GM12878 (cell line): ENCODE results near the gene THEM4. TPM values are rescaled to one million over a fixed set of nuclear protein-coding genes. Genes with fewer than 3 reads are reported as not detected.

ENCODE experiments used
- BCL11A ChIP-seq: IDR thresholded peaks from 2 replicates; pipeline ENCODE4 v1.6.1; 2011; ENCODE audit warnings: low read depth, low read length
- BRCA1 ChIP-seq: IDR thresholded peaks from 2 replicates; pipeline ENCODE4 v1.6.1; 2011; ENCODE audit warnings: low read depth, low read length, improper control_type of control experiment
- CBFB ChIP-seq: IDR thresholded peaks from 2 replicates; pipeline ENCODE4 v1.6.1; 2016; ENCODE audit warnings: antibody characterized with exemption, low read depth
- EED ChIP-seq: sonication (generic); IDR thresholded peaks from 2 replicates; pipeline ENCODE4 v1.6.1; 2016; ENCODE audit warnings: antibody characterized with exemption, low read depth
- FOXK2 ChIP-seq: fragments of 450-650 bp; IDR thresholded peaks from 2 replicates; pipeline ENCODE4 v1.6.1; 2017; ENCODE audit warnings: mild to moderate bottlenecking, moderate library complexity
- GATAD2B ChIP-seq: fragments of 450-650 bp; conservative IDR thresholded peaks from 2 replicates; pipeline ENCODE4 v1.6.1; 2017; ENCODE audit warnings: low read depth, mild to moderate bottlenecking, moderate library complexity
- PAX5 ChIP-seq: IDR thresholded peaks from 2 replicates; pipeline ENCODE4 v1.6.1; 2011; ENCODE audit warnings: low read depth, low read length, borderline replicate concordance
- SMAD5 ChIP-seq: IDR thresholded peaks from 2 replicates; pipeline ENCODE4 v1.6.1; 2016; ENCODE audit warnings: antibody characterized with exemption, low read depth
- SP1 ChIP-seq: IDR thresholded peaks from one replicate; pipeline ENCODE4 v1.6.1; 2011; ENCODE audit warnings: low read depth, low read length
- SPI1 ChIP-seq: IDR thresholded peaks from 2 replicates; pipeline ENCODE4 v1.6.1; 2011; ENCODE audit warnings: low read depth, mild to moderate bottlenecking, low read length, moderate library complexity, borderline replicate concordance; ENCODE audit not compliant: insufficient read depth
- TCF12 ChIP-seq: IDR thresholded peaks from 2 replicates; pipeline ENCODE4 v1.6.1; 2011; ENCODE audit warnings: low read depth, mild to moderate bottlenecking, low read length
- USF1 ChIP-seq: IDR thresholded peaks from 2 replicates; pipeline ENCODE4 v1.6.1; 2011; ENCODE audit warnings: borderline replicate concordance, low read depth, mild to moderate bottlenecking, moderate library complexity, mixed read lengths, low read length; ENCODE audit not compliant: insufficient read depth; ENCODE audit errors: extremely low read length
- ZNF274 ChIP-seq: IDR thresholded peaks from one replicate; pipeline ENCODE4 v1.8.0; 2011; ENCODE audit not compliant: insufficient read length, insufficient read depth
- polyA plus RNA-seq, 11 experiments: library from polyadenylated mRNA; depleted of rRNA in 4 of 11; unstranded in 6 of 11; stranded (reverse) in 5 of 11; fragments of >200 nt; fragmentation: Nextera tagmentation in 4 of 11; fragmentation: Illumina TruSeq in 1 of 11; extraction: Ambion mirVana in 4 of 11; extraction: Trizol in 1 of 11; gene quantifications; 1 replicate in 1 of 11; 2 replicates in 10 of 11; pipeline versions ENCODE4 v1.2.1 to v1.2.3, GENCODE V29; 2011 to 2016; ENCODE audit warnings: inconsistent platforms in 2 of 11, missing spikeins in 2 of 11, low read depth in 1 of 11
- total RNA-seq, 4 experiments: library from RNA; depleted of rRNA in 3 of 4; stranded (reverse); fragments of >200 nt in 3 of 4; fragmentation: Illumina TruSeq in 1 of 4; extraction: Trizol in 1 of 4; gene quantifications; 2 replicates each; pipeline versions ENCODE4 v1.2.1 to v1.2.3, GENCODE V29; 2013 to 2021
- TF ChIP-seq, protein P1 (sequence below): fragments of 150-350 bp; IDR thresholded peaks from 2 replicates; pipeline ENCODE4 v1.6.1; 2016; ENCODE audit warnings: low read depth, low read length
- TF ChIP-seq, protein P2 (sequence below): IDR thresholded peaks from 2 replicates; pipeline ENCODE4 v1.6.1; 2012; ENCODE audit warnings: low read depth, low read length, improper control_type of control experiment
- TF ChIP-seq, protein P3 (sequence below): IDR thresholded peaks from 2 replicates; pipeline ENCODE4 v1.6.1; 2012; ENCODE audit warnings: low read length, inconsistent platforms
- TF ChIP-seq, protein P4 (sequence below): IDR thresholded peaks from 2 replicates; pipeline ENCODE4 v1.6.1; 2012; ENCODE audit warnings: improper control_type of control experiment, low read depth, low read length; ENCODE audit not compliant: insufficient replicate concordance

THEM4 gene
- total and polyA plus RNA-seq, 10 of the 15 experiments (the other 5 are each of a cell fraction or from before 2014, with no cell fraction given): 3.4 to 30.8 (median 17.9) TPM

GRCh38 chr1:151909167-151910149 is at the start of gene THEM4 (continued):
- TF ChIP-seq, protein P1, sequence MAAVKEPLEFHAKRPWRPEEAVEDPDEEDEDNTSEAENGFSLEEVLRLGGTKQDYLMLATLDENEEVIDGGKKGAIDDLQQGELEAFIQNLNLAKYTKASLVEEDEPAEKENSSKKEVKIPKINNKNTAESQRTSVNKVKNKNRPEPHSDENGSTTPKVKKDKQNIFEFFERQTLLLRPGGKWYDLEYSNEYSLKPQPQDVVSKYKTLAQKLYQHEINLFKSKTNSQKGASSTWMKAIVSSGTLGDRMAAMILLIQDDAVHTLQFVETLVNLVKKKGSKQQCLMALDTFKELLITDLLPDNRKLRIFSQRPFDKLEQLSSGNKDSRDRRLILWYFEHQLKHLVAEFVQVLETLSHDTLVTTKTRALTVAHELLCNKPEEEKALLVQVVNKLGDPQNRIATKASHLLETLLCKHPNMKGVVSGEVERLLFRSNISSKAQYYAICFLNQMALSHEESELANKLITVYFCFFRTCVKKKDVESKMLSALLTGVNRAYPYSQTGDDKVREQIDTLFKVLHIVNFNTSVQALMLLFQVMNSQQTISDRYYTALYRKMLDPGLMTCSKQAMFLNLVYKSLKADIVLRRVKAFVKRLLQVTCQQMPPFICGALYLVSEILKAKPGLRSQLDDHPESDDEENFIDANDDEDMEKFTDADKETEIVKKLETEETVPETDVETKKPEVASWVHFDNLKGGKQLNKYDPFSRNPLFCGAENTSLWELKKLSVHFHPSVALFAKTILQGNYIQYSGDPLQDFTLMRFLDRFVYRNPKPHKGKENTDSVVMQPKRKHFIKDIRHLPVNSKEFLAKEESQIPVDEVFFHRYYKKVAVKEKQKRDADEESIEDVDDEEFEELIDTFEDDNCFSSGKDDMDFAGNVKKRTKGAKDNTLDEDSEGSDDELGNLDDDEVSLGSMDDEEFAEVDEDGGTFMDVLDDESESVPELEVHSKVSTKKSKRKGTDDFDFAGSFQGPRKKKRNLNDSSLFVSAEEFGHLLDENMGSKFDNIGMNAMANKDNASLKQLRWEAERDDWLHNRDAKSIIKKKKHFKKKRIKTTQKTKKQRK: no peak
- TF ChIP-seq EED: no peak; the same call in 1 of the 2 replicates
- no peak for TF ChIP-seq SPI1
- TF ChIP-seq, protein P2, sequence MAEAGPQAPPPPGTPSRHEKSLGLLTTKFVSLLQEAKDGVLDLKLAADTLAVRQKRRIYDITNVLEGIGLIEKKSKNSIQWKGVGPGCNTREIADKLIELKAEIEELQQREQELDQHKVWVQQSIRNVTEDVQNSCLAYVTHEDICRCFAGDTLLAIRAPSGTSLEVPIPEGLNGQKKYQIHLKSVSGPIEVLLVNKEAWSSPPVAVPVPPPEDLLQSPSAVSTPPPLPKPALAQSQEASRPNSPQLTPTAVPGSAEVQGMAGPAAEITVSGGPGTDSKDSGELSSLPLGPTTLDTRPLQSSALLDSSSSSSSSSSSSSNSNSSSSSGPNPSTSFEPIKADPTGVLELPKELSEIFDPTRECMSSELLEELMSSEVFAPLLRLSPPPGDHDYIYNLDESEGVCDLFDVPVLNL: 0 out of 2 replicates have a peak, but pooled peaks have one; percentile 47
- TF ChIP-seq SMAD5: 0 out of 2 replicates have a peak, but pooled peaks have one; percentile 48
- peak; percentile 56 for TF ChIP-seq SP1
- TF ChIP-seq PAX5: peak; percentile 23; the same call in 1 of the 2 replicates
- TF ChIP-seq, protein P3, sequence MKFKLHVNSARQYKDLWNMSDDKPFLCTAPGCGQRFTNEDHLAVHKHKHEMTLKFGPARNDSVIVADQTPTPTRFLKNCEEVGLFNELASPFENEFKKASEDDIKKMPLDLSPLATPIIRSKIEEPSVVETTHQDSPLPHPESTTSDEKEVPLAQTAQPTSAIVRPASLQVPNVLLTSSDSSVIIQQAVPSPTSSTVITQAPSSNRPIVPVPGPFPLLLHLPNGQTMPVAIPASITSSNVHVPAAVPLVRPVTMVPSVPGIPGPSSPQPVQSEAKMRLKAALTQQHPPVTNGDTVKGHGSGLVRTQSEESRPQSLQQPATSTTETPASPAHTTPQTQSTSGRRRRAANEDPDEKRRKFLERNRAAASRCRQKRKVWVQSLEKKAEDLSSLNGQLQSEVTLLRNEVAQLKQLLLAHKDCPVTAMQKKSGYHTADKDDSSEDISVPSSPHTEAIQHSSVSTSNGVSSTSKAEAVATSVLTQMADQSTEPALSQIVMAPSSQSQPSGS: no peak
- peak; percentile 44; the same call in 1 of the 2 replicates for TF ChIP-seq TCF12
- no peak for TF ChIP-seq BCL11A
- peak; percentile 85 for TF ChIP-seq CBFB
- TF ChIP-seq GATAD2B: no peak; the same call in 1 of the 2 replicates
- TF ChIP-seq ZNF274: no peak
- no peak for TF ChIP-seq FOXK2
- TF ChIP-seq USF1: no peak
- TF ChIP-seq BRCA1: no peak
- TF ChIP-seq, protein P4, sequence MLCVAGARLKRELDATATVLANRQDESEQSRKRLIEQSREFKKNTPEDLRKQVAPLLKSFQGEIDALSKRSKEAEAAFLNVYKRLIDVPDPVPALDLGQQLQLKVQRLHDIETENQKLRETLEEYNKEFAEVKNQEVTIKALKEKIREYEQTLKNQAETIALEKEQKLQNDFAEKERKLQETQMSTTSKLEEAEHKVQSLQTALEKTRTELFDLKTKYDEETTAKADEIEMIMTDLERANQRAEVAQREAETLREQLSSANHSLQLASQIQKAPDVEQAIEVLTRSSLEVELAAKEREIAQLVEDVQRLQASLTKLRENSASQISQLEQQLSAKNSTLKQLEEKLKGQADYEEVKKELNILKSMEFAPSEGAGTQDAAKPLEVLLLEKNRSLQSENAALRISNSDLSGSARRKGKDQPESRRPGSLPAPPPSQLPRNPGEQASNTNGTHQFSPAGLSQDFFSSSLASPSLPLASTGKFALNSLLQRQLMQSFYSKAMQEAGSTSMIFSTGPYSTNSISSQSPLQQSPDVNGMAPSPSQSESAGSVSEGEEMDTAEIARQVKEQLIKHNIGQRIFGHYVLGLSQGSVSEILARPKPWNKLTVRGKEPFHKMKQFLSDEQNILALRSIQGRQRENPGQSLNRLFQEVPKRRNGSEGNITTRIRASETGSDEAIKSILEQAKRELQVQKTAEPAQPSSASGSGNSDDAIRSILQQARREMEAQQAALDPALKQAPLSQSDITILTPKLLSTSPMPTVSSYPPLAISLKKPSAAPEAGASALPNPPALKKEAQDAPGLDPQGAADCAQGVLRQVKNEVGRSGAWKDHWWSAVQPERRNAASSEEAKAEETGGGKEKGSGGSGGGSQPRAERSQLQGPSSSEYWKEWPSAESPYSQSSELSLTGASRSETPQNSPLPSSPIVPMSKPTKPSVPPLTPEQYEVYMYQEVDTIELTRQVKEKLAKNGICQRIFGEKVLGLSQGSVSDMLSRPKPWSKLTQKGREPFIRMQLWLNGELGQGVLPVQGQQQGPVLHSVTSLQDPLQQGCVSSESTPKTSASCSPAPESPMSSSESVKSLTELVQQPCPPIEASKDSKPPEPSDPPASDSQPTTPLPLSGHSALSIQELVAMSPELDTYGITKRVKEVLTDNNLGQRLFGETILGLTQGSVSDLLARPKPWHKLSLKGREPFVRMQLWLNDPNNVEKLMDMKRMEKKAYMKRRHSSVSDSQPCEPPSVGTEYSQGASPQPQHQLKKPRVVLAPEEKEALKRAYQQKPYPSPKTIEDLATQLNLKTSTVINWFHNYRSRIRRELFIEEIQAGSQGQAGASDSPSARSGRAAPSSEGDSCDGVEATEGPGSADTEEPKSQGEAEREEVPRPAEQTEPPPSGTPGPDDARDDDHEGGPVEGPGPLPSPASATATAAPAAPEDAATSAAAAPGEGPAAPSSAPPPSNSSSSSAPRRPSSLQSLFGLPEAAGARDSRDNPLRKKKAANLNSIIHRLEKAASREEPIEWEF: no peak
